ENCODE data around the gene PIGQ.

DNA sequence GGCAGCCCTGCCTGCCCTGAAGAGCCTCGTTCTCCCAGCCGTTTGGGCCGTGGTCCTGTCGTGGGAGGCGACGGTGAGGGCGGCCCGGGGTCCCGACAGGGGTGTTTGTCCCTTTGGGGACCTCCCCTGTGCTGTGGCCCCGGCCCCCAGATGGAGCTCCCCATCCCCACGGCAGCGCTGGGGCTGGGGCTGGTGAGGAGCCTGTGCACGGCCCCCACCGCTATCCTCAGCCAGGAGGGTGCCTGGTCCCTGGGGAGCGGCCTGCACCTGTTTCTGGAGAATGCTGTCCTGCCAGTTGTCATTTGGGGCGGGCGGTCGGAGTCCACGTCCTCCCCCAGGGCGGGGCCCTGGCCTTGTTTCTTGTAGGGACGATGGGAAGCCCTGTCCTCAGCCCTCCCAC, 35.6 kb upstream of the PIGQ start:
- no peak for TF ChIP-seq POLR2AphosphoS5 (IDR thresholded peaks at IDR 0.05)
- TF ChIP-seq, protein P1, sequence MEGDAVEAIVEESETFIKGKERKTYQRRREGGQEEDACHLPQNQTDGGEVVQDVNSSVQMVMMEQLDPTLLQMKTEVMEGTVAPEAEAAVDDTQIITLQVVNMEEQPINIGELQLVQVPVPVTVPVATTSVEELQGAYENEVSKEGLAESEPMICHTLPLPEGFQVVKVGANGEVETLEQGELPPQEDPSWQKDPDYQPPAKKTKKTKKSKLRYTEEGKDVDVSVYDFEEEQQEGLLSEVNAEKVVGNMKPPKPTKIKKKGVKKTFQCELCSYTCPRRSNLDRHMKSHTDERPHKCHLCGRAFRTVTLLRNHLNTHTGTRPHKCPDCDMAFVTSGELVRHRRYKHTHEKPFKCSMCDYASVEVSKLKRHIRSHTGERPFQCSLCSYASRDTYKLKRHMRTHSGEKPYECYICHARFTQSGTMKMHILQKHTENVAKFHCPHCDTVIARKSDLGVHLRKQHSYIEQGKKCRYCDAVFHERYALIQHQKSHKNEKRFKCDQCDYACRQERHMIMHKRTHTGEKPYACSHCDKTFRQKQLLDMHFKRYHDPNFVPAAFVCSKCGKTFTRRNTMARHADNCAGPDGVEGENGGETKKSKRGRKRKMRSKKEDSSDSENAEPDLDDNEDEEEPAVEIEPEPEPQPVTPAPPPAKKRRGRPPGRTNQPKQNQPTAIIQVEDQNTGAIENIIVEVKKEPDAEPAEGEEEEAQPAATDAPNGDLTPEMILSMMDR (IDR thresholded peaks at IDR 0.05): no peak
